Left ventricle myocardium inferior (tissue), 1 donor: ENCODE results near the gene TSG101. TPM values are rescaled to one million over a fixed set of nuclear protein-coding genes. Genes with fewer than 3 reads are reported as not detected.

ENCODE experiments used
- DNase-seq: peaks from one replicate; pipeline ENCODE4 v3.0.0-alpha.2; 2020
- H3K27ac ChIP-seq: fragments of 200-600 bp; replicated peaks from 2 replicates; pipeline ENCODE4 v1.8.0; 2021
- H3K27me3 ChIP-seq: fragments of 200-600 bp; 2 replicates; pipeline ENCODE4 v1.8.0; 2021; ENCODE audit warnings: low read depth
- H3K36me3 ChIP-seq: fragments of 200-600 bp; 2 replicates; pipeline ENCODE4 v1.8.0; 2021
- H3K4me1 ChIP-seq: fragments of 200-600 bp; 2 replicates; pipeline ENCODE4 v1.8.0; 2021
- H3K4me3 ChIP-seq: fragments of 200-600 bp; 2 replicates; pipeline ENCODE4 v1.8.0; 2021; ENCODE audit warnings: mild to moderate bottlenecking, moderate library complexity
- H3K9me3 ChIP-seq: fragments of 200-600 bp; replicated peaks from 2 replicates; pipeline ENCODE4 v1.8.0; 2021
- intact Hi-C: fragments of 100-400 bp; cut with micrococcal nuclease; formaldehyde crosslinking; loops from one replicate; pipeline ENCODE4 v1.11.0; 2022
- long read RNA-seq: library from polyadenylated mRNA; unstranded; transcript quantifications from one replicate; pipeline ENCODE4 v2.0.0, GENCODE V29; 2021
- total RNA-seq: library from RNA; stranded (reverse); fragmentation: NEBNext Ultra II Directional; extraction: Animal tissue kit (Norgen Biotek cat#: 25700); gene quantifications from one replicate; pipeline ENCODE4 v1.2.1, GENCODE V29; 2021
- TF ChIP-seq, protein P1 (sequence below): fragments of 200-600 bp; IDR thresholded peaks from 2 replicates; pipeline ENCODE4 v1.8.0; 2021; ENCODE audit warnings: antibody characterized with exemption, mild to moderate bottlenecking, borderline replicate concordance
- donor health status: DM: no; HTN: yes; CAD: no; lungs with severe emphysema.

Gene TSG101, protein sequence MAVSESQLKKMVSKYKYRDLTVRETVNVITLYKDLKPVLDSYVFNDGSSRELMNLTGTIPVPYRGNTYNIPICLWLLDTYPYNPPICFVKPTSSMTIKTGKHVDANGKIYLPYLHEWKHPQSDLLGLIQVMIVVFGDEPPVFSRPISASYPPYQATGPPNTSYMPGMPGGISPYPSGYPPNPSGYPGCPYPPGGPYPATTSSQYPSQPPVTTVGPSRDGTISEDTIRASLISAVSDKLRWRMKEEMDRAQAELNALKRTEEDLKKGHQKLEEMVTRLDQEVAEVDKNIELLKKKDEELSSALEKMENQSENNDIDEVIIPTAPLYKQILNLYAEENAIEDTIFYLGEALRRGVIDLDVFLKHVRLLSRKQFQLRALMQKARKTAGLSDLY
- 70.9 TPM for total RNA-seq
- long read RNA-seq, transcript TSG101-201 (10 exons, 1,824 nt) = major isoform, 115 of 119 reads
- long read RNA-seq, partial matches to known transcripts = 0 of 119 reads
- long read RNA-seq, other reads (novel, unspliced or antisense) = 4 of 119 reads

- H3K27ac ChIP-seq = peak within 1 kb of the TSS; percentile 95
- H3K4me3 ChIP-seq = peak within 1 kb of the TSS; percentile 98
- peak; percentile 93 for DNase-seq
- peaks cover 12% of the 10 kb centered on the region for H3K36me3 ChIP-seq
- intact Hi-C loops = no loop called here
- H3K27me3 ChIP-seq = no peaks in the 10 kb centered on the region
- no peaks in the 10 kb centered on the region for H3K9me3 ChIP-seq
- TF ChIP-seq, protein P1, sequence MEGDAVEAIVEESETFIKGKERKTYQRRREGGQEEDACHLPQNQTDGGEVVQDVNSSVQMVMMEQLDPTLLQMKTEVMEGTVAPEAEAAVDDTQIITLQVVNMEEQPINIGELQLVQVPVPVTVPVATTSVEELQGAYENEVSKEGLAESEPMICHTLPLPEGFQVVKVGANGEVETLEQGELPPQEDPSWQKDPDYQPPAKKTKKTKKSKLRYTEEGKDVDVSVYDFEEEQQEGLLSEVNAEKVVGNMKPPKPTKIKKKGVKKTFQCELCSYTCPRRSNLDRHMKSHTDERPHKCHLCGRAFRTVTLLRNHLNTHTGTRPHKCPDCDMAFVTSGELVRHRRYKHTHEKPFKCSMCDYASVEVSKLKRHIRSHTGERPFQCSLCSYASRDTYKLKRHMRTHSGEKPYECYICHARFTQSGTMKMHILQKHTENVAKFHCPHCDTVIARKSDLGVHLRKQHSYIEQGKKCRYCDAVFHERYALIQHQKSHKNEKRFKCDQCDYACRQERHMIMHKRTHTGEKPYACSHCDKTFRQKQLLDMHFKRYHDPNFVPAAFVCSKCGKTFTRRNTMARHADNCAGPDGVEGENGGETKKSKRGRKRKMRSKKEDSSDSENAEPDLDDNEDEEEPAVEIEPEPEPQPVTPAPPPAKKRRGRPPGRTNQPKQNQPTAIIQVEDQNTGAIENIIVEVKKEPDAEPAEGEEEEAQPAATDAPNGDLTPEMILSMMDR = no peak
- peaks cover 47% of the 10 kb centered on the region for H3K4me1 ChIP-seq
These were observed at the start of gene TSG101 for GRCh38 chr11:18526521-18527296. TSG101 (minus strand) TSS chr11:18526942; CDS start chr11:18526816, 126 bp downstream.

DNA sequence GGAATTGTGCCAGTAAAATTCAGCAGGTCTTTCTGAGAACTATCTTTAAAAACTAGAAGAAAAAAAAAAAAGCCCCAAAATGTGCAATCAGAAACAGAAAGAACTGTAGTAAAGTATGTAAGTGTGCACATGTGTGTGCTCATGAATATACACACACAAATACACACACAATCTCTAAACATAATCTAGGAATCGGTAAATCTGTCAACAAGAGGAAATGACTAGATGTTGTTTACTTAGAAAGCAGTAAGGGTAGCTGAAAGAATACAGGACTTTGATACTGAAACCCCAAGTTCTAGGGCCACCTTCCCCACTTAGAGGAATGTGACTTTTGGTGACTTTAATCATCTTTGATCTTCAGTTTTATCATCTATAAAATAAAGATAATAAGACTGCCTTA is 48.6 kb upstream of the TSG101 start:
- Histone ChIP-seq H3K9me3 (no peaks in the 10 kb centered on the region), H3K27ac (no peak overlapping the region), H3K27me3 (no peaks in the 10 kb centered on the region), H3K4me1 (no peaks in the 10 kb centered on the region), H3K36me3 (peaks cover 81% of the 10 kb centered on the region), H3K4me3 (no peak overlapping the region)
- no peak for DNase-seq
- intact Hi-C loops = no loop called here
- TF ChIP-seq, protein P1 = no peak

- no peak overlapping the region for H3K4me3 ChIP-seq
- no peaks in the 10 kb centered on the region for H3K27me3 ChIP-seq
- intact Hi-C loops = no loop called here
- DNase-seq = no peak
- TF ChIP-seq, protein P1 = no peak
- peaks cover 82% of the 10 kb centered on the region for H3K36me3 ChIP-seq
- H3K4me1 ChIP-seq = no peaks in the 10 kb centered on the region
- H3K27ac ChIP-seq = no peak overlapping the region
- H3K9me3 ChIP-seq = no peaks in the 10 kb centered on the region
These were observed 40.3 kb upstream of the TSG101 start for GRCh38 chr11:18567081-18567480.

- Histone ChIP-seq H3K36me3 (peaks cover 82% of the 10 kb centered on the region), H3K27ac (no peak overlapping the region), H3K4me3 (no peak overlapping the region), H3K9me3 (no peaks in the 10 kb centered on the region), H3K27me3 (no peaks in the 10 kb centered on the region), H3K4me1 (no peaks in the 10 kb centered on the region)
- TF ChIP-seq, protein P1 = no peak
- intact Hi-C loops = no loop called here
- DNase-seq = no peak
These were observed 39.7 kb upstream of the TSG101 start for GRCh38 chr11:18566406-18566805.

GRCh38 chr11:18564149-18564548 is 37.4 kb upstream of the TSG101 start:
- no peaks in the 10 kb centered on the region for H3K4me1 ChIP-seq
- intact Hi-C loops = no loop called here
- no peaks in the 10 kb centered on the region for H3K27me3 ChIP-seq
- no peak overlapping the region for H3K27ac ChIP-seq
- DNase-seq = no peak
- TF ChIP-seq, protein P1 = no peak
- H3K36me3 ChIP-seq = peaks cover 78% of the 10 kb centered on the region
- no peaks in the 10 kb centered on the region for H3K9me3 ChIP-seq
- H3K4me3 ChIP-seq = no peak overlapping the region
